Activated T-cell treated with anti-CD3 and anti-CD28 coated beads, Interleukin-2, amount 50 U/mL, for 1 hour (primary cell): ENCODE measurements around the gene PRPH2.
A peak's percentile ranks its signal among the peaks of the same experiment; 100 is the strongest.
"Not testable (repeated sequence)": the region's sequence is repeated elsewhere in the genome, so short reads cannot be mapped to it uniquely, and the experiment has no call there.

Experiments
- DNase-seq: peaks from one replicate; pipeline ENCODE4 v3.0.0-alpha.2; 2020

Gene PRPH2

DNA sequence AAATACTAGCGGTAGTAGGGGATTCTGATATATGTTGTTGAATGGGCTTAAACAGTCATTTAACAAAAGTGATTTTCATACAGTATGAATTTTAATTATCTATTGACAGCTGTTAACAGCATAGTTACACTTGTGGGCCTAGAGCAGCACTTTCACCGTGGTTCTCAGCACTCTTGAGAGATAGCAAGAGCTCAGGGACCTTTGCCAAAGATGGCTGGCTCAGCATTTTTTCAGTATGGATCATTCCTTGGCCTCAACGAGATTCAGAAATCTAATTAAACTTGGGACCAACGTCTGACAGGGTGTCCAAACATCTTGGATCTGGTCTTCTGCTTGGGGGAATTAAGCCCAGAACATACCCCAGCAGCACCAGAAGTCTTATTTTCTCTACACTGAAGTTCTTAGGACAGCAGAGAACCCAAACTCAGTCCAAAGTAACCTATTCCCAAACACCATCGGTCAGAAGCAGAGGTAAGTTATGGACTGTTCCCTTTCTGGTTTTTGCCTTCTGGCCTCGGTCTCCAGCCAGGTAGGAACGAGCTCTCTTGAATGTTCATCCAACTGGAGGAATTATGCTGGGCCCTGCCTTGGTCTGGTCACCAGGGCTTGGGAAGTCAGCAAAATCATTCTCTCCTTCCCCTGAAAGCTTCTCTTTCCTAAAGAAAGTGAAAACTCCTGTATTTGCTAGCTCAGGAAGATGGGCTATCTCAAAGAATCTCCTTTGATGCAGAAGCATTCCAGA is 25.7 kb downstream of the PRPH2 start:
- DNase-seq, result no peak

- no peak for DNase-seq
Observed at GRCh38 chr6:42694586-42694985, 27.8 kb downstream of the PRPH2 start.

DNA sequence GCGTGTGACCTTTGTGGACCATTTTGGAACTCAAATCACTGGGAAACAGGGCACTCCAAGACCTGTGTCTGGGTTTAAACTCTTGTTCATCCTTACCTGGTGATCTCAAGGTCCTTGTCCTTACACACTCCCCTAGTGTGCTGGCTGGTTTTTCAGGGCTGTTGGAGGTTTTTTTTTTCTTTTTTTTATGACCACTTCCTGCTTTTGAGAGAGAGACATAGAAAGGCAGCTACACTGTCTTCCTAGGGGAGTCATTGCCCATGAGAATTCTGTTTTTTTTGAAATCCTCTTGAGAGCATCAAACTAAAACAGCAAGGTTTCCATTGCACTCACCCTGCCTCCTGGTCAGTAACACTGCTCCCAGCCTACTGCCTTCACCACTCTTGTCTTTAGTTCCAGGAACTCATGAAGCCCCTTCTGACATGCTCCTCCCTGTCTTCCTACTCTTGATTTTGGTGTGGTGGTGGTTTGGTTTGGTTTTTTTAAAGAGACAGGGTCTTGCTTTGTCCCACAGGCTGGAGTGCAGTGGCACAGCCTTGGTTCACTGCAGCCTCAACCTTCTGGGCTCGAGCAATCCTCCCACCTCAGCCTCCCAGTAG is 28.6 kb downstream of the PRPH2 start:
- no peak for DNase-seq

DNA sequence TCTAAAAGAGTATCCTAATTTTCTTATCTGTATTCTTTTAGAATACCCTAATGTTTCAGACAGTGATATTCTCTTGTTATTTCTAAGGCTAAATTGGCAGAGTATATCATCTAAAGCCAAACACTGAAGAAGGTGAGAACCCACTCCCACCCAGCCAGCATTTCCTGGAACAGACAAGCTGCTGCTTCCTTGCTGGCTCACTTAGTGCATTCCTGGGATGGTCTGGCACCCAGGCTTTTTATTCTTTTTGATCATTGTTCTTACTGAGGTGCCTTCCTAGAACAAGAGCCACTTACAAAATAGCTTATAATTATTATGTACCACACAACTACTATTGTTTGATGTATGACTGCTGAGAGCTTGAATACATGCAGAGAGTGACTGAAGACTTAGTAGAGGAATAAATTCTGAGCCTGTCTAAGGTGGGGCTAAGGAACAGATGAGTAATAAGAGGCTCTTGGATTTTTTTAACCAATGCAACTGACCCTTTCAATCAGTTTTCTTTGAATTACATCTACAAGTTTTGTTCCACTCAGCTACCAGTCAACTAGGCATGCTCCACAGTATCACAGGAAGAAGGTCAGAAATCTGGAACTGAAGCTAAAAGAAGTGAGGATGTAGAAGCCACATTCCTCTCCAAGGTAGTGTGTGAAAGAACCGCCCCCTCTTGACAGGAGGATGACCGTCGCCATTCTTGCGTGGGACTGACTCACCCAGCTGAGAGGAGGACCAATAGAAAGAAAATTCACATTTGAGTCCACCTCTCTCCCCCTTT is 30.1 kb downstream of the PRPH2 start:
- DNase-seq, result no peak

DNA sequence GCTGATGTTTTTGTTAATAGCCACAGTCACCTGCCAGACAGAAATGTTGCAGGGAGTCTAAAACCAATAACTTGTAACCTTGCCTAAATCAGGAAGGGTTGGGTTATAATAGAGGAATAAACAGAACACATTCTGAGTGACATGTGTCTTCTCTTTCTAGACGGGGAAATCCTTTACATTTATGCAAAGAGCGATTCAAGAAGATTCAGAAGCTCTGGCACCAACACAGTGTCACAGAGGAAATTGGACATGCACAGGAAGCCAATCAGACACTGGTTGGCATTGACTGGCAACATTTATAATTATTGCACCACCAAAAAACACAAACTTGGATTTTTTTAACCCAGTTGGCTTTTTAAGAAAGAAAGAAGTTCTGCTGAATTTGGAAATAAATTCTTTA is 31.5 kb downstream of the PRPH2 start:
- no peak for DNase-seq

DNA sequence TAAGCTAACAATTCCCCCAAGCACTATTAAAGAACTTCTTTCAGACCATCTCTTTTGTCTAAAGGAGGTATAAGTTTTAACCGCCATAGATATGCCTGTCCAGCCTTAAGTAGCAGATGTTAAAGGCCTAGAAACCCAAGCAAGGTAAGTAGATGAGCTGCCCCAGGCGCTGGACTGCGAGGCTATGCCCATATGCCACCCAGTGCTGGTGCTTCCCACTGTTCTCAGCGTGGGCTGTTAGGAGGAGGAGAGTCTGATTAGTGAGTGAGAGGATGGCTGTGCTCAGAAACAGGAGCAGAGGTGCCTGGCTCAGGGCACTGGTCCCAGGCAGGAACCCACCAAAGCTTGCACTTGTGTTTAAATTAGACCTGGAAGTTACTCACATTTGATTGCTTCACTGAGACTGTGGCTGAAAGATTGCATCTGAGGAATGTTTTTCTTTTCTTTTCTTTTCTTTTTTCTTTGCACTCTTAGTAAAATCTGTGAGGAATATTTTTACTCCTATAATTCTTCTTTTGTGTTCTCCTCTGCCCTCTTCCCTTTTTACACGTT is 32.2 kb downstream of the PRPH2 start:
- DNase-seq, result no peak

GRCh38 chr6:42689371-42689770 is 33.0 kb downstream of the PRPH2 start:
- DNase-seq, result no peak

DNA sequence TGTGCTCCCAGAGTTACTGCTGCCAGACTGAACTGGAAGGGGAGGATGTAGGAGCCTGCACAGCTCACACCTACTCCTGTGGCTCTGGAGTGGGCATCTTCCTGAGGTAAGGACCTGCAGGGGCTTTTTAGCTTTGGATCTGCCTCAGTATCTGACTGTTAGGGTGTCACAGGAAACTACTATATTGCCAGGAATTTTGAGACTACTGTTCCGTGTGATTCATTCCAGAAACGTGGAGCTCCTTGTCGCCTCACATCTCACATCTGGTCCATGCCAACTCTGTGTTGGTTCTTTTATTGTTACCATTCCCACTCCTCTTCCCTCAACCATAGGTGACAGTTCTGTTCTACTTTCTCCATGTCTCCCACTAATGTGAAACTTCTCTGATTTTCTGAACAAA is 34.1 kb downstream of the PRPH2 start:
- no peak for DNase-seq

DNA sequence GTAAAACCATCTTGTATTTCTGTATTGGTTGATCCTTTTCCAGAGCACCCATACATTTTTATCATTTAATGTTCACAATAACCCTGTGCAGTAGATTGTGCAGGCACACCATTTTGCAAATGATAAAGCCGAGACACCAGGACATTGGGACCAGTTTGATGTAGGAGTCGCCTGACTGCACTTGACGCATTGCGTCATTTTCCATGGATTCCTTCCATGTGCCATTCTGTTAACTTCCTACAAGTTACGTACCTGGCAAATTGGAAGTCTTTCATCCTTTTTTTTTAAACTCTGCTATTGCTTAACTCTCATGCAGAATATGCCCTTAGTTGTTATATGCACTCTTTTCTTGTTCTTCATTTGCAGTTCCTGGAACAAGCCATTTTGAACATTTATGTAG is 43.0 kb downstream of the PRPH2 start:
- no peak for DNase-seq

DNA sequence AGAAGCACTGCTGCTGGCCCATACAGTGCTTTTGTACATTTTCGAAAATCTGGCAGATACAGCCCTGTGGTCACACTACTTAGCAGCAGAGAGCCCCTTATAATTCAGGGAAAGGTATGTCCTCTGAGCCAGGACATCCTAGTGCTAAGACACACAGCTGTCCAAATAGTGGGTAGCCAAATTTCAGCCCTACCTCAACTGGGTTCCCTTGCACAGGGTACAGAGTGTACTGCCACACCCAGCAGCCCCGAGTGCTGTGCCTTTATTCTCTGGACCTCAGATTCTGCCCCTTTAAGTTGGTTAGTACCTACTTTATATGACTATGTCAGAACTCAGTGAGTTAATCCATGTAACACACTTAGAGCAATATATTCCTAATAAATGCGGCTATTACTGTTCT is 47.6 kb downstream of the PRPH2 start:
- DNase-seq, result no peak

DNA sequence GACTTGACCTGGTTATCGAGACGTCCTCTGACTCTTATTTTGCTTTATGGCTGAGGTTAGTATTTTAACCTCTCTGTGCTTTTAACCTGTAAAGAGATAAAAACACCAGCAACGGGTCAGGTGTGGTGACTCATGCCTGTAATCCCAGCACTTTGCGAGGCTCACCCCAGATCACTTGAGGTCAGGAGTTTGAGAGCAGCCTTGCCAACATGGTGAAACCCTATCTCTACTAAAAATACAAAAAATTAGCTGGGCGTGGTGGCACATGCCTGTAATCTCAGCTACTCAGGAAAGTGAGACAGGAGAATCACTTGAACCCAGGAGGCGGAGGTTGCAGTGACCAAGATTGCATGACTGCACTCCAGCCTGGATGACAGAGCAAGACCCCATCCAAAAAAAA is 48.0 kb downstream of the PRPH2 start:
- not testable (repeated sequence) for DNase-seq

- no peak for DNase-seq
Observed at GRCh38 chr6:42664718-42665117, 57.7 kb downstream of the PRPH2 start.

DNA sequence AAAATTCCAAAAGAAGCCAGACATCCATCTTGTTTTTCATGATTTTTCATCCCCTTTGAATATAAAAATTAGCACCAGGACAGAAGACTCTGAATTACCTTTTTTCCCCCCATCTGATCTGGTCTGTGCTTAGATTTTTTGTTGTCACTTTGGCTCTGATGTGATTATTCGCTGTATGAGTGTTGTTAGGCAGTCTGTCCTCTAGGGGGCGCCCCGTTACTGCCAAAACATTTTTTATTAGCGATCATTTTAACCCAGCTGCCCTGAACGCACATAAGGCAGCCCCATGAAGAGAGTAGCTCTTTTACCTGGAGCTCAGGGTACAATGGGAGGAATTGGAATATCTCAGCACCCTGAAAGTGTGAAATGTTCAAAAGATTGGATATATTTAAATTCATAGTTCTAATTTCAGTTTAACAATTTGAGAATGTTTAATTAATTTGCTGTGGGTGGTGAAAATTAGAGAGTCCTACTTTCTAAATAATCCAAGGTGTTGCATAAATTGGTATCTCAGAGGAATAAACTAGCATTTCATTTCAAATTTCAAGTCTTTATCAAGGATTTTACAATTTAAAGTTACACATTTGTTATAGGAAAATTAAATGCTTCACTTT is 60.8 kb downstream of the PRPH2 start:
- peak; percentile 84 for DNase-seq

DNA sequence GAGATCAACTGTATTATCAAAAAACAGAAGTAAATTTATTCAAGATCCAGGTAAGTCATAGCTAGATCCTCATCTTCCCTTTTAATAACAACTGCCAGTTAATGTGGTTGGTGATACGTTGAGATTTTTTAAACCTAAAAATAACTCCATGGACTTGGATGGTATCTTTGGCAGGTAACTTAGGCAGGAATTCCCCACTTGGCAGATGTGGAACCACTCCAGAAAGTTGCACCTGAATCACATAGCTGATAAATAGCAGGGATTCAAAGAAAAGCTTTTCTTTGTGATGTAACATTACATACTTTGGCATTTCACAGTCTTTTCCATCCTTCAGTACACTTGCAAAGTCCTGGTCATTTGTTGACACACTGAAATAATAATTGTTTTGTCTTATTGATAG is 62.6 kb downstream of the PRPH2 start:
- no peak for DNase-seq

- DNase-seq, result no peak
Observed at GRCh38 chr6:42653851-42654250, 68.5 kb downstream of the PRPH2 start.

DNA sequence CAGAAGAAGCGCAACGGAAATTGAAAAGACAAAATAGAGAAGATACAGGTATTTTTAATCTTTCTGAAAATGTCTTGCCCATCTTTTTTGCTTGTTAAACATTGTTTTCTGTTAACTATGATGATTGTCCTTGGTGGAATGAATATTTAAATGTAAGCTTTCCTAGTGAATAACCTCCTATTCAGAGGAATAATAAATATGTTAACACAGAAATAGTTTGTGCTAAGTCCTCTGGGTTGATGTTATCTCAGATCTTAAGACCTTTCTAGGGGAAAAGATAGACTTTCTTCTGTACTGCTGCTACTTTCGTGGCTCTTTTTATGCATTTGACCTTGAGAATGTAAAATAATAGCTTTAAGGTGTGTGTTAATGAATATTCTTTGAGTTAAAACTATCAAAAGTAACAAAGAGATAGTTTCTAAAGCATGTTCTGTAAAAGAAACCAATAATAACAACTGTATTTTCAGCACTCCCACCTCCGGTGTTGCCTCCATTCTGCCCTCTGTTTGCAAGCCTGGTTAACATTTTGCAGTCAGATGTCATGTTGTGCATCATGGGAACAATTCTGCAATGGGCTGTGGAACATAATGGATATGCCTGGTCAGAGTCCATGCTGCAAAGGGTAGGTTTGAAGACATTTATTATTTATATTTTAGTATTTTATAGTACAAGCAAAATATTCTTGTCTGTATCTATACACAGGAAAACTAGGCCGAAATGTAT is 70.2 kb downstream of the PRPH2 start:
- no peak for DNase-seq
